ENCODE data around the gene L3MBTL3. TPM values are rescaled to one million over a fixed set of nuclear protein-coding genes. Genes with fewer than 3 reads are reported as not detected.
"Not testable (repeated sequence)": the region's sequence is repeated elsewhere in the genome, so short reads cannot be mapped to it uniquely, and the experiment has no call there.

The L3MBTL3 gene
- total and polyA plus RNA-seq, 10 of the 15 experiments (the other 5 are each of a cell fraction or from before 2014, with no cell fraction given) = 0.71 to 9.4 (median 6.2) TPM

GRCh38 chr6:130167655-130168054 lies 149.3 kb downstream of the L3MBTL3 start:
- intact Hi-C loops (cut with micrococcal nuclease; ENCODE audit: unreplicated experiment) = no loop called here

DNA sequence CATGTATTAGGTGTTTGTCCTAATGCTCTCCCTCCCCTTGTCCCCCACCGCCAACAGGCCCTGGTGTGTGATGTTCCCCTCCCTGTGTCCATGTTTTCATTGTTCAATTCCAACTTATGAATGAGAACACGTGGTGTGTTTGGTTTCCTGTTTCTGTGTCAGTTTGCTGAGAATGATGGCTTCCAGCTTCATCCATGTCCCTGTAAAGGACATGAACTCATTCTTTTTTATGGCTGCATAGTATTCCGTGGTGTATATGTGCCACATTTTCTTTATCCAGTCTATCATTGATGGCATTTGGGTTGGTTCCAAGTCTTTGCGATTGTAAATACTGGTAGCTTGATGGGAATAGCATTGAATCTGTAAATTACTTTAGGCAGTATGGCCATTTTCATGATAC lies 151.8 kb downstream of the L3MBTL3 start:
- H3K27ac ChIP-seq (ENCODE audit: control insufficient read depth, insufficient read depth); H3K4me1 ChIP-seq (ENCODE audit: control insufficient read depth, insufficient read depth, low read length); H3K79me2 ChIP-seq (ENCODE audit: control insufficient read depth, insufficient read depth, low read length); intact Hi-C loops (cut with micrococcal nuclease; ENCODE audit: unreplicated experiment); H3K4me3 ChIP-seq; DNase-seq (ENCODE audit: low read depth, low spot score); H3K27me3 ChIP-seq (replicated peaks in 1 of 2; ENCODE audit: control insufficient read depth in 2 of 2, insufficient read depth in 2 of 2, low read length in 1 of 2); RAD21 ChIA-PET (ENCODE audit: unreplicated experiment); H3K4me2 ChIP-seq (ENCODE audit: control insufficient read depth, insufficient read depth); POLR2A ChIA-PET; H2AFZ ChIP-seq (ENCODE audit: control insufficient read depth, low read depth, low read length); H3K9me3 ChIP-seq (replicated peaks; ENCODE audit: control insufficient read depth, insufficient read depth, low read length); in situ Hi-C loops (cut with MboI); FAIRE-seq; BruUV-seq (replicated peaks); H4K20me1 ChIP-seq (ENCODE audit: control insufficient read depth, insufficient read depth); ATAC-seq; H3K36me3 ChIP-seq (ENCODE audit: control insufficient read depth in 2 of 2, insufficient read depth in 2 of 2, low read length in 1 of 2); CTCF ChIA-PET; H3K9ac ChIP-seq (ENCODE audit: control insufficient read depth, insufficient read depth, low read length): not testable (repeated sequence)
- SMC1A ChIA-PET (ENCODE audit: uncharacterized antibody, unreplicated experiment) = interaction anchor here (1.0 kb wide), 1 partner anchor 17 kb away, joined by 3 read pairs; no protein-coding TSS in a partner anchor
- WGBS (ENCODE audit: insufficient coverage, insufficient replicate concordance, low lambda C conversion rate, missing lambda C conversion rate) = 65% methylated on average over 4 of the region's 4 CpGs

More at GRCh38 chr6:130167655-130168054, 149.3 kb downstream of the L3MBTL3 start:
- Histone ChIP-seq H3K4me3 (no peak overlapping the region), H2AFZ (ENCODE audit: control insufficient read depth, low read depth, low read length) (no peak overlapping the region), H3K9me3 (replicated peaks; ENCODE audit: control insufficient read depth, insufficient read depth, low read length) (no peaks in the 10 kb centered on the region), H3K27me3 (replicated peaks in 1 of 2; ENCODE audit: control insufficient read depth in 2 of 2, insufficient read depth in 2 of 2, low read length in 1 of 2) (no peaks in the 10 kb centered on the region; a peak in 1 of 4 replicates), H3K36me3 (ENCODE audit: control insufficient read depth in 2 of 2, insufficient read depth in 2 of 2, low read length in 1 of 2) (no peaks in the 10 kb centered on the region), H3K9ac (ENCODE audit: control insufficient read depth, insufficient read depth, low read length) (no peak overlapping the region), H4K20me1 (ENCODE audit: control insufficient read depth, insufficient read depth) (no peaks in the 10 kb centered on the region), H3K4me1 (ENCODE audit: control insufficient read depth, insufficient read depth, low read length) (no peaks in the 10 kb centered on the region), H3K4me2 (ENCODE audit: control insufficient read depth, insufficient read depth) (no peak overlapping the region), H3K27ac (ENCODE audit: control insufficient read depth, insufficient read depth) (no peak overlapping the region), H3K79me2 (ENCODE audit: control insufficient read depth, insufficient read depth, low read length) (no peaks in the 10 kb centered on the region)
- WGBS (ENCODE audit: insufficient coverage, insufficient replicate concordance, low lambda C conversion rate, missing lambda C conversion rate) = 41% methylated on average over 5 of the region's 5 CpGs
- SMC1A ChIA-PET (ENCODE audit: uncharacterized antibody, unreplicated experiment) = no interaction called here
- TF ChIP-seq, protein P1, sequence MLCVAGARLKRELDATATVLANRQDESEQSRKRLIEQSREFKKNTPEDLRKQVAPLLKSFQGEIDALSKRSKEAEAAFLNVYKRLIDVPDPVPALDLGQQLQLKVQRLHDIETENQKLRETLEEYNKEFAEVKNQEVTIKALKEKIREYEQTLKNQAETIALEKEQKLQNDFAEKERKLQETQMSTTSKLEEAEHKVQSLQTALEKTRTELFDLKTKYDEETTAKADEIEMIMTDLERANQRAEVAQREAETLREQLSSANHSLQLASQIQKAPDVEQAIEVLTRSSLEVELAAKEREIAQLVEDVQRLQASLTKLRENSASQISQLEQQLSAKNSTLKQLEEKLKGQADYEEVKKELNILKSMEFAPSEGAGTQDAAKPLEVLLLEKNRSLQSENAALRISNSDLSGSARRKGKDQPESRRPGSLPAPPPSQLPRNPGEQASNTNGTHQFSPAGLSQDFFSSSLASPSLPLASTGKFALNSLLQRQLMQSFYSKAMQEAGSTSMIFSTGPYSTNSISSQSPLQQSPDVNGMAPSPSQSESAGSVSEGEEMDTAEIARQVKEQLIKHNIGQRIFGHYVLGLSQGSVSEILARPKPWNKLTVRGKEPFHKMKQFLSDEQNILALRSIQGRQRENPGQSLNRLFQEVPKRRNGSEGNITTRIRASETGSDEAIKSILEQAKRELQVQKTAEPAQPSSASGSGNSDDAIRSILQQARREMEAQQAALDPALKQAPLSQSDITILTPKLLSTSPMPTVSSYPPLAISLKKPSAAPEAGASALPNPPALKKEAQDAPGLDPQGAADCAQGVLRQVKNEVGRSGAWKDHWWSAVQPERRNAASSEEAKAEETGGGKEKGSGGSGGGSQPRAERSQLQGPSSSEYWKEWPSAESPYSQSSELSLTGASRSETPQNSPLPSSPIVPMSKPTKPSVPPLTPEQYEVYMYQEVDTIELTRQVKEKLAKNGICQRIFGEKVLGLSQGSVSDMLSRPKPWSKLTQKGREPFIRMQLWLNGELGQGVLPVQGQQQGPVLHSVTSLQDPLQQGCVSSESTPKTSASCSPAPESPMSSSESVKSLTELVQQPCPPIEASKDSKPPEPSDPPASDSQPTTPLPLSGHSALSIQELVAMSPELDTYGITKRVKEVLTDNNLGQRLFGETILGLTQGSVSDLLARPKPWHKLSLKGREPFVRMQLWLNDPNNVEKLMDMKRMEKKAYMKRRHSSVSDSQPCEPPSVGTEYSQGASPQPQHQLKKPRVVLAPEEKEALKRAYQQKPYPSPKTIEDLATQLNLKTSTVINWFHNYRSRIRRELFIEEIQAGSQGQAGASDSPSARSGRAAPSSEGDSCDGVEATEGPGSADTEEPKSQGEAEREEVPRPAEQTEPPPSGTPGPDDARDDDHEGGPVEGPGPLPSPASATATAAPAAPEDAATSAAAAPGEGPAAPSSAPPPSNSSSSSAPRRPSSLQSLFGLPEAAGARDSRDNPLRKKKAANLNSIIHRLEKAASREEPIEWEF (IDR thresholded peaks at IDR 0.05; ENCODE audit: insufficient replicate concordance, low read depth, low read length) = no peak
- TF ChIP-seq RAD21 (IDR thresholded peaks at IDR 0.05; ENCODE audit: insufficient read depth, low read depth, low read length) = no peak
- CTCF ChIA-PET = no interaction called here
- RAD21 ChIA-PET (ENCODE audit: unreplicated experiment) = no interaction called here
- in situ Hi-C loops (cut with MboI) = no loop called here
- POLR2A ChIA-PET = no interaction called here
- FAIRE-seq = no peak
- no TSS peak for BruUV-seq (replicated peaks)
- no peak for ATAC-seq
- no peak for DNase-seq (ENCODE audit: low read depth, low spot score)

DNA sequence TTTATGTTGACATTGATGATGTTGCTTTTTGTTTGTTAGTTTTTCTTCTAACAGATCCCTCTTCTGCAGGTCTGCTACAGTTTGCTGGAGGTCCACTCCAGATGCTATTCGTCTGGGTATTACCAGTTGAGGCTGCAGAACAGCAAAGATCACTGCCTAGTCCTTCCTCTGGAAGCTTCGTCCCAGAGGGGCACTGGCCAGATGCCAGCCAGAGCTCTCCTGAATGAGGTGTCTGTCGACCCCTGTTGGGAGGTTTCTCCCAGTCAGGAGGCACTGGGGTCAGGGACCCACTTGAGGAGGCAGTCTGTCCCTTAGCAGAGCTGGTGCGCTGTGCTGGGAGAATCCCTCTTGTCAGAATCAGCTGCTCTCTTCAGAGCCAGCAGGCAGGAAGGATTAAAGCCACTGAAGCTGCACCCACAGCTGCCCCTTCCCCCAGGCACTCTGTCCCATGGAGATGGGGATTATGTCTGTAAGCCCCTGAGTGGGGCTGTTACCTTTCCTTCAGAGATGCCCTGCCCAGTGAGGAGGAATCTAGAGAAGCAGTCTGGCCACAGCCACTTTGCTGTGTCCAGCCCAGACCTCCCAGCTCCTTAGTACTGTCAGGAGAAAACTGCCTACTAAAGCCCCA lies 155.1 kb downstream of the L3MBTL3 start:
- H3K79me2 ChIP-seq (ENCODE audit: control insufficient read depth, insufficient read depth, low read length); H3K4me2 ChIP-seq (ENCODE audit: control insufficient read depth, insufficient read depth); H3K9me3 ChIP-seq (replicated peaks; ENCODE audit: control insufficient read depth, insufficient read depth, low read length); H3K4me3 ChIP-seq; in situ Hi-C loops (cut with MboI); POLR2A ChIA-PET; H3K4me1 ChIP-seq (ENCODE audit: control insufficient read depth, insufficient read depth, low read length); CTCF ChIA-PET; H3K27me3 ChIP-seq (replicated peaks in 1 of 2; ENCODE audit: control insufficient read depth in 2 of 2, insufficient read depth in 2 of 2, low read length in 1 of 2); H2AFZ ChIP-seq (ENCODE audit: control insufficient read depth, low read depth, low read length); DNase-seq (ENCODE audit: low read depth, low spot score); H3K27ac ChIP-seq (ENCODE audit: control insufficient read depth, insufficient read depth); H3K36me3 ChIP-seq (ENCODE audit: control insufficient read depth in 2 of 2, insufficient read depth in 2 of 2, low read length in 1 of 2); H4K20me1 ChIP-seq (ENCODE audit: control insufficient read depth, insufficient read depth); intact Hi-C loops (cut with micrococcal nuclease; ENCODE audit: unreplicated experiment); ATAC-seq; RAD21 ChIA-PET (ENCODE audit: unreplicated experiment); BruUV-seq (replicated peaks); FAIRE-seq; H3K9ac ChIP-seq (ENCODE audit: control insufficient read depth, insufficient read depth, low read length): not testable (repeated sequence)
- 35% methylated on average over 4 of the region's 4 CpGs for WGBS (ENCODE audit: insufficient coverage, insufficient replicate concordance, low lambda C conversion rate, missing lambda C conversion rate)
- SMC1A ChIA-PET (ENCODE audit: uncharacterized antibody, unreplicated experiment) = interaction anchor here (1.9 kb wide), 1 partner anchor 14 kb away, joined by 4 read pairs; no protein-coding TSS in a partner anchor
